Measurements from ENCODE around the gene SORCS2.

The SORCS2 gene

GRCh38 chr4:7745301-7745885, 553.1 kb downstream of the SORCS2 start:
- no peak for DNase-seq

DNA sequence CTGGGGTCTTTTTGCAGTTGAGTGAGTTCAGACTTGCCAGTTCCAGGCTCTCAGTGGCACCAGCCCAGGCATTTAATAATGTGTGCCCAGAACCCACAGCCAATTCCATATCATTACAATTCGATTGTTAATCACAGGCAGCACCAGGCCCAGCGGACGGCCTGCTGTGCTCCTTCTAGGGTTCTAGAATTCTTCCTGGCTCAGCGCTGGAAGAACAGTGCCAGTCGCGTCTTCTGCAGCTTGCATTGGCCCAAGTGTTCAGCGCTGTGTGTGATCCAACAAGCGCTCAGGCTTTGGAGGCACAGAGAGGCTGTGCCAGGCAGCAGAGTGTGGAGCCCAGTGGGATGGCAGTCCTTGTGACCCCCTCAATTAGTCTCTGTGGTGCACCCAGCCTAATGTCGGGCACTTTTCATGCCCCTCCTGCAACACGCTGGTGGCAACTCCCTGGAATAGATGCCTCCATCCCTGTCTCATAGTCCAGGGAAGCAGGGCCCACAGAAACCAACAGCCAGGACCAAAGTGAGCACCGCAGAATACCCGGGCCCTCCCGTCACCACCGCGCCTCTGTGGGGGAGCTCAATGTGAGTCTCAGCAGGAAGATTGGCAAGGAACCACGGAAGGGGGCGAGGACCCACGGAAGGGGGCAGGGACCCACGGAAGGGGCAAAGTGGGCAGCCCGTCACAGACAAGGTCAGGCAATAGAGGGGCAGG, 554.2 kb downstream of the SORCS2 start:
- DNase-seq, result no peak

- DNase-seq, result no peak
Measured at GRCh38 chr4:7747062-7747385, 554.7 kb downstream of the SORCS2 start.

DNA sequence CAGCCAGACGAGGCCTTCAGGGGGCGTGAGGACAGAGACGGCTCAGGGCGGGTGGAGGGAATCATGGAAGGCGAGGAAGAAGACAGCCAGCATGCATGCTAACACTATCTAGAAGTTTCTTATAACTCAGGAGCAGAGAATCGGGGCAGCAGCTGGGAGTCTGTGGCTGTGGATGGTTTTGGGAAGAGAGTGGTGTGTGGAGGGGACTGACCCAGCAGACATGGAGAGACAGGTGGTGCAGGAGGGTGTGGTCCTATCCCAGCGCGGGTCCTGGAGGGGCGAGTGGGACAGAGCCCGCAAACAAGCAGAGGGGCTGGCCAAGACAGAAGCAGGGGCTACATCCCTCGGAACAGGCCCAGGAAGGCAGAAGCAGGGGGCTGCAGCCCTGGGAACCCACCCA, 555.2 kb downstream of the SORCS2 start:
- no peak for DNase-seq

DNA sequence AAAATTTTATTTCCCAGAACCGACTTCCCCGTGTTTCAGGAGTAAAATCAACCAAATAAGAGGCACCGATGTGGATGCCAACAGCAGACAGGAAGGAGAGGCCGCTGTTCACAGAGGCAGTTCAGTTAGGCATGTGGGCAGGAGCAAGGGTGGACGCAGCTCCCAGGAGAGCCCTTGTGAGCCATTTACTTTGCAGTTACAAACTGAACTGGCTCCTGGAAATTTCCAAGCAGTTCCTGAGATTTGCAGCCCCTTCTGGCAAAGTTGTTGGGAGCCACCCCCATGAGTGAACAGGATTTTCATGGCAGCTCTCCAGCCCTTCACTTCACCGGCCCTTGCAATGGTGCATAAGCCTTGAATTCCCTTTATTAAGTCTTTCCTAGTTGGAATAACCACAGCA, 558.2 kb downstream of the SORCS2 start:
- no peak for DNase-seq

- DNase-seq, result no peak
Measured at GRCh38 chr4:7750972-7751371, 558.6 kb downstream of the SORCS2 start.

DNA sequence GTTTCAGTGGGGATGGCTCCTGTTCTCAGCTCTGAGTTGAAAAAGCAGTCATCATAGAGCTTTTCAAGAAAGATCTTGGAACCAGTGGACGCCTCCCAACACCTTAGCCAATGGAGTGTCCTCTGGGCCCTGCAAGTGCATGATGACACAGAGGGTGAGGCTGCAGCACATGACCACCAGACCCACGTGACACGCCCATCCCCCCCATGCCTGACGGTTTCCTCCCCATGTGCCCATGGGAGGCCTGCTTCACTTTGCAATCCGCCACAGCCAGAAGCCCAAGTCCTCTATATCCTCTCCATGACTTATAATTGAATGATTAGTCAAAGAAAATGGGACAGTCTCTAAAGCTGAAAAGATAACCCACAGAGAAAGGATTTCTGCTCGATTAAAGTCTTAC, 560.3 kb downstream of the SORCS2 start:
- no peak for DNase-seq

DNA sequence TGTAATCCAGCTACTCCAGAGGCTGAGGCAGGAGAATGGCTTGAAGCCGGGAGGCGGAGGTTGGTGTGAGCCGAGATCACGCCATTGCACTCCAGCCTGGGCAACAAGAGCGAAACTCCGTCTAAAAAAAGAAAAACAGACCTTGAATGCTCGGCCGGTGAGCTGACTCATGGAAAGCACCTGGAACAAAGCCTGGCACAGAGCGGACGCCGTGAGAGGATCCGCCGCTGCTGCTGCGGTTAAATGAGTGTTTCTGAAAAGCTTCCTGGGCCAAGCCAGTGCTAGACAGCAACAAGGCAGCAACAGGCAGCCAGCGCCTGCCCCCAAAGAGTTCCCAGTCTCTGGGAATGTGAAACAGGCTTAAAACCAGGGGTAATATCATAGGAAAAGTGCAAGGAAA, 560.9 kb downstream of the SORCS2 start:
- DNase-seq, result no peak

GRCh38 chr4:7753931-7754465, 561.7 kb downstream of the SORCS2 start:
- no peak for DNase-seq

DNA sequence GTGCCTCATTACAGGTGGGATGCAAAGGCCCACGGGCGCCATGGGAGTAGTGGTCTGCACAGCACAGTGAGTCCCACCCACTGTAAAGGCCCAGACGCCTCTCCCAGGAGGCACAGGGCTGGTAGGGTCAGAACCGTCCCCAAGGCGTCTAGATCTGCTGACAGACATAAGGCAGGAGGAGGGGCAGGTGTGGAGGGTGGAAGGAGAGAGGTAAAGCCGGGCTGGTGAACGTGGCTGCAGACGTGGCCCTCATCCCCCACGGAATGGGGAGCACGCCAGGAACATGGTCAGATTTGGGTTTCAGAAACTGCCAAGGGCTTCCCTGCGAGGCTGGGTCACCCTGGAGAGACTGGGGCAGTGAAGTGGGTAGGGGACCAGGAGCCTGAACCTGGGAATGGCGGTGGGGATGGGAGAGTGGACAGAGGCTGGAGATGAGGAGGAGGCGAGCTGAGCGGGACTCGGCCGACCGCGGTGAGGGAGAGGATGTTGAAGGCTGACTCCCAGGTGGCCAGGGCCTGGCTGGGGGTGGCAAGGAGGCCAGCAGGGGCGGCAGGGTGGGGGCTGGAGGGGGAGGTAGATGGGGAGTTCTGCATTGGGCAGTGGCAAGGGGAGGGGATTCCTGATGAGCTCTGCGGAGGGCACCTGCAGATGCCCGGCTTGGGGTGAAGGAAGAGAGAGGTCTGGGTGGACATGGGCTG, 562.4 kb downstream of the SORCS2 start:
- DNase-seq, result no peak

GRCh38 chr4:7755561-7755960, 563.2 kb downstream of the SORCS2 start:
- no peak for DNase-seq

DNA sequence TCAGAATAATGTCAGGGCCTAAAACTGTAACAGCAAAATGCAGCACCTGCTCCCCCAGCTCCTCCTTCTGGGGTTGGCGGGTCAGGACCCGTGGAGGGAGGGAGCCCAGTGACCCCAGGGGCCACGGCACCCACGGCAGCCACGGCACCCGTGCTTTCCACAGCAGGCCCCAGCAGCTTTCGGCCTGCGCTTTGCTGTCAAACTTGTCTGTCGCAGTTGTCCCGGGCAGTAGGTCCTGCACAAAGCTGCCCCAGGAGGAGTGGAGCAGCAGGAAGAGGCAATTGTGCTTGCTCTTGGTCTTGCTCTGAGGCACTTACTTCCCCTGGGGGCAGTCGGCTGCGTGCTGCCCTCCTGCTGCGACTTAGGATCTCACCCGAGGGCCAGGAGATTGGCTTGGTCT, 563.7 kb downstream of the SORCS2 start:
- DNase-seq, result no peak

DNA sequence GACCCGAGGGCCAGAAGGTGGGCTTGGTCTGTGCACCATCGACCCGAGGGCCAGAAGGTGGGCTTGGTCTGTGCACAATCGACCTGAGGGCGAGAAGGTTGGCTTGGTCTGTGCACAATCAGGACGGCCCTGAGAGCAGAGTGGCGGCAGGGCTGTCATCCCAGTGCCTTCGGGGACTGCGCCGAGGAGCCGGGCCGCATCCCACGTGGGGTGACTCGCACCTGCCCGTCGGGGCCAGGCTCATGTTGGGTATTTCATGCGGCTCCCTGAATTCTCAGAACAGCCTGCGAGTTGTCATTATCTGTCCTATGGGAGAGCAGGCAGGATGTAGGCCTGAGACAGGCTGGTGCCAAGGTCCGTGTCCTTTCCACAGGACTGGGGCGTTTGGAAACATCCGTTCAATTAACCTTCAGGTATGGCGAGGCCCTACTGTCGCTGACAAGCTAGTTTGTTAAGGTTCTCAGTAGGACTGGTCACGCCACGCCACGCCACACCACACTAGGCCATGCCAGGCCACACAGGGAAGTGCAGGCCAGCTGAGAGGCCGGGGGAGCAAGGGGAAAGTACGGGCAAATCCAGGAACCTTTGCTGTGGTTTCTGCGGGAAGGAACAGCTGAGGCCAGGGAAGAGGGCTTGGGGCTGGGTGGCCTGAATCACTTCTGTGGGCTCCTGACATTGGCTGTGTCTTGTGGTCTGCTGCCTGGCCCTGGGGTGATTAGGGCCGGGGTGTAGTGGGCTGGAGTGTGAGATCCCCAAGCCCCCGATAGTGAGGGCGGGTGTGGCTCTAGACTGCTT, 564.4 kb downstream of the SORCS2 start:
- DNase-seq, result no peak

- no peak for DNase-seq
Measured at GRCh38 chr4:7757501-7758471, 565.4 kb downstream of the SORCS2 start.

DNA sequence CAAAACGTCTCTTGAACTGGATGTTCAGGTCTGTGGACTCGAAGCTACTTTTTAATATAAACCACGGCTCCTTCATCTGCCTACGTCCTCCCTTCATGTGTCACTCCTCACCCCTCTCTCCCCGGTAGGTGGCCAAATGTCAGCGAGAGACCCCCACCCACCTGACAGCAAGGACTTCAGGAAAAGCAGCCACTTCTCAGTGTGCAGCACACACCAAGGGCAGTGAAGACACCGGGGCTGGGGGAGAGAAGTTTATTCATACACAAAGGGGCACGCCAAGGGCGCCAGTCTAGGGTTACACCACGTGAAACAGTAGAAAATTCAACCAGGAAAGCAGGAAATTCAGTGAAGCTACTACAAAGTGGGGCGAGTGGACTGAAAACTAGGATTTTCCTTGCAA, 566.1 kb downstream of the SORCS2 start:
- DNase-seq, result no peak

GRCh38 chr4:7759216-7759615, 566.9 kb downstream of the SORCS2 start:
- DNase-seq, result no peak

DNA sequence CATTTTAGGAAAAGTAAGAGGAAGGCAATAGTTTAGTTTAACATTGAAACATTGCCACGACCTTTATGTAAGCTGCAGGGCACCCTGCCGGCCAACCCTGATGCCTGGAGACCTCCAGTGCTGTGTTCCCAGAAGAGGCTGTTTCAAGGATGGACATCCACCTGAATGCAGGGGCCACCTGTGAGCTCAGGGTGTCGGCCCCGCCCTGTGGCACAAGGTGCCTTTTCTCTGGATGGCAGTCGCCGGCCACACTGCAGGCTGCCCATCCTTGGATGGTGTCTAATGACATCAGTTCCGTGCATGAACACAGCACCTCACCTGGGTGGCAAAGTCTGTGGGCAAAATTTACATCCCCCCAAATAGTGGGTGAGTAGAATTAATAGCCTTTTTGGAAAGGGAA, 567.3 kb downstream of the SORCS2 start:
- no peak for DNase-seq

DNA sequence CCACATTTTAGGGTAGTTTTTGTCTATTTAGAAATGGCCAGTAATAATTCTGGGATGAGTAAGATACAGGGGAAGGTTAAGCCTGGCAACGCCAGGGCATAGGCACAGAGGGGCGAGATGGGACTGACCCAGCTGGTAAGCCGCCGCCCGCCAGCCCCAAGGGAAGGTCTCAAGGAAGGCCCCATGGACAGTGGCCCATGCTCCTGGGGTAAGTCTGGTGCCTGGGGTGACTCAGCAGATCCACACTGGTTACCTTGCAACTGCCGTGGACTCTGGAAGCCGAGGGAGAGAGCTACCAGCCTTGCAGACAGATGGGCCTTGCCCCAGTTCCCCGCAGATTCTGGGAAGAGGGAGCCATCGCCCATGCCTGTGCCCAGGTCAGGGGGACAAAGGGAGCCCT, 567.9 kb downstream of the SORCS2 start:
- no peak for DNase-seq

GRCh38 chr4:7760706-7761105, 568.4 kb downstream of the SORCS2 start:
- DNase-seq, result no peak

DNA sequence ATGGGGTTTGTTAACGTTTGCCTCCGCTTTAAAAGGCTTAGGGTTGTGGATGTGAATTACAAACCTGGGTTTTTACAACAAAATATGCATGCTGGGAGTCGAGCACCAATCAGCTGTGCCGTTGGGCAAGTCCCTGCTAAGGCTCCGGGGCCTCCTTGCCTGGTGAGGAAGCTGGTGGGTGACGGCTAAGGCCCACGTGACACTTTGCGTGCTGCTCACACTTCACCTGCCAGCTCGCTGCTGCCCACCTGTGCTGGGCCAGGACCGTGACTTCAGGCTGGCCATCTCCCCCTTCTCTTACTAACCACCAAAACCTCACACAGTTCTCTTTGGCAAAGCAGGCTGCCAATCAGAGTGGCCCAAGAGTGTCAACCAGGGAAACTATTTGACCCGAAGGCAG, 569.0 kb downstream of the SORCS2 start:
- no peak for DNase-seq

- DNase-seq, result no peak
Measured at GRCh38 chr4:7761720-7762119, 569.4 kb downstream of the SORCS2 start.

DNA sequence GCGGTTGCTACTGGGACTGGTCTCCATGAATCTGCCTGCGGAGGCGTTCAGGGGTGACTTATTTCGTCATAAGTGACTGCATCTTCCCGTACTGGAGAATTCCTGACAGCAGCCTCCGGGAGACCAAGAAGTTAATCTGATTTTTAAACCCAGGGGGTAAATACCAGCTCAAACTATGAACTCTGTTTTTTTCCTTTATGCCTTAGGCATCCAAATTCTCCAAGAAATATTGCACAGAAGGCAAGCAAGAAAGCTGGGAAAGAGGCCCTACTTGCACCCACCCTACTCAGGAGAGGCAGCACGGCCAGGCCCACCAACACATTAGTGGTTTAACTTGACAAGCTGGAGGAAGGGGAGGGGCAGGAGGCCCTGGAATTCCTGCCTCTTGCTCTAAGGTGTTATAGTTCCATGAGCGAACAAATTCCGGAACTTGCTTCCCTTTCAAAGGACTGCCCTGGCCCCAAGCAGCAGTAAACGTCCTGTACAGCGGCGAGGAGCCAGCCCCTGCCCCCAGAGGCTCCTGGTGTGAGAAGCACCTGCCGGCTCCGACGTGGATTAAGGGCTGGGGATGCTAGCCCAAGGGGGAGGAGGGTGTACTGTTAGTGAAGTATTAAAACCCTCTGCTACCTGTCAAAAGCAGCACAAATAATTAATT, 570.2 kb downstream of the SORCS2 start:
- no peak for DNase-seq
